Activated CD8-positive, alpha-beta T cell treated with anti-CD3 and anti-CD28 coated beads, Interleukin-2, amount 10 ng/mL, durations not matched to agents 7 days and 5 days (primary cell): ENCODE measurements around the gene MATN4. TPM values are rescaled to one million over a fixed set of nuclear protein-coding genes. Genes with fewer than 3 reads are reported as not detected.

Experiments
- ATAC-seq: fragments of 150-1000 bp; cut with Tn5 transposase; one replicate; pipeline ENCODE4 v1.10.0; 2021; ENCODE audit warnings: moderate library complexity
- CTCF ChIA-PET: fragments of 350-600 bp; sonication (Branson Sonifier 250); formaldehyde crosslinking; loops from one replicate; lab custom pipeline; 2021; ENCODE audit warnings: antibody characterized with exemption; lab: Charles Lee
- POLR2A ChIA-PET: fragments of 350-600 bp; sonication (Branson Sonifier 250); formaldehyde crosslinking; loops from one replicate; lab custom pipeline; 2021; ENCODE audit warnings: antibody characterized with exemption; lab: Charles Lee
- DNase-seq: peaks from one replicate; pipeline ENCODE4 v3.0.0-alpha.2; 2020
- H3K27ac Mint-ChIP-seq: one replicate; pipeline ENCODE4 v1.8.0; 2021; ENCODE audit warnings: mild to moderate bottlenecking, mixed read lengths
- H3K27me3 Mint-ChIP-seq: one replicate; pipeline ENCODE4 v1.8.0; 2021; ENCODE audit warnings: low read depth, mixed read lengths
- H3K36me3 Mint-ChIP-seq: one replicate; pipeline ENCODE4 v1.8.0; 2021; ENCODE audit warnings: low read depth, mixed read lengths
- H3K4me1 Mint-ChIP-seq: one replicate; pipeline ENCODE4 v1.8.0; 2021; ENCODE audit warnings: low read depth, mixed read lengths
- H3K4me3 Mint-ChIP-seq: one replicate; pipeline ENCODE4 v1.8.0; 2021; ENCODE audit warnings: mild to moderate bottlenecking, mixed read lengths
- H3K9me3 Mint-ChIP-seq: one replicate; pipeline ENCODE4 v1.8.0; 2022; ENCODE audit warnings: mixed read lengths; ENCODE audit not compliant: insufficient read depth
- total RNA-seq, 2 experiments: library from RNA; stranded (reverse); gene quantifications; one replicate each; pipeline ENCODE4 v1.2.3, GENCODE V29; 2021

Gene MATN4
- total RNA-seq, 2 experiments from 2014 or later = 0.39 TPM; not detected in 1

DNA sequence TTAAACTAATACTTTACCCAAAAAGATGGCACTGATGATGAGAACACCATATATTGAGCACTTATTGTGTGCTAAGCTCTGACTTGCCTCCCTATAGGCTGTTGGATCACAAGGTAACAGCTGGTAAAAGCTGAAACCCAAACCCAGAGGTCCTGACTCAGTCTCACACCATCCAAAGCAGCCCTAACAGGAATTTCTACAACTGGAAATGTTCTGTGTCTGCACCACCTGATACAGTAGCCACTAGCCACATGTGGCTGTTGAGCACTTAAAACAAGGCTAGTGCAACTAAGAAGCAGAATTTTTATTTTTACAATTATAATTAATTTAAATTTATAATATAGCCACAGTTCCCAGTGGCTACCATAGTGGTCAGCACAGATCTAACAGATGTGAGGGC lies 15.6 kb upstream of the MATN4 start:
- no peak overlapping the region for H3K4me3 Mint-ChIP-seq
- H3K4me1 Mint-ChIP-seq = peaks cover 32% of the 10 kb centered on the region
- ATAC-seq (no peak), DNase-seq (no peak)
- CTCF ChIA-PET = interaction anchor here (0.6 to 9.8 kb wide), 13 partner anchors 10 to 447 kb away, joined by 3 to 88 read pairs (median 7); partner anchors contain the start of gene SYS1
- peaks cover 4% of the 10 kb centered on the region for H3K36me3 Mint-ChIP-seq
- no peaks in the 10 kb centered on the region for H3K9me3 Mint-ChIP-seq
- H3K27me3 Mint-ChIP-seq = no peaks in the 10 kb centered on the region
- POLR2A ChIA-PET = interaction anchor here (0.9 kb wide), 1 partner anchor 427 kb away, joined by 3 read pairs; no protein-coding TSS in a partner anchor
- H3K27ac Mint-ChIP-seq = no peak overlapping the region

DNA sequence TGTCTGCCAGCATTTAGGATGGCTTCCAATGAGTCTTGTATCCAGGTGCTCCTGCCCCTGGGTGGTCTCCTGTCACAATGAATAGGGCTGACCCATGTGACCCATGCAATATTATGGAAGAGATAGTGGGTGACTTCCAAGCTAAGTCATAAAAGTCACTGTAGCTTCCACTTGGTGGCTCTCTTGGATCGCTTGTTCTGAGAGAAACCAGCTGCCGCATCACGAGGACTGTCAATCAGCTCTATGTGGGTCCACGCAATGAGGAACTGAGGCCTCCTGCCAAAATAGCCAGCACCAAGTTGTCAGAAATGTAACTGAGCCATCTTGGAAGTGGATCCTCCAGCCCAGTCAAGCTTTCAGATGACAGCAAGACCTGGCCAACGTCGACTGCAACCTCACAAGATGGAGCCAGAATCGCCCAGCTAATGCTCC lies 14.9 kb upstream of the MATN4 start:
- ChIA-PET POLR2A (interaction anchor here (0.6 to 0.9 kb wide), 3 partner anchors 12 to 428 kb away, joined by 3 read pairs; no protein-coding TSS in a partner anchor), CTCF (interaction anchor here (0.7 to 9.8 kb wide), 17 partner anchors 9 to 448 kb away, joined by 3 to 88 read pairs (median 7); partner anchors contain the start of gene SYS1)
- peaks cover 4% of the 10 kb centered on the region for H3K36me3 Mint-ChIP-seq
- H3K4me1 Mint-ChIP-seq = peaks cover 40% of the 10 kb centered on the region
- H3K4me3 Mint-ChIP-seq = no peak overlapping the region
- no peaks in the 10 kb centered on the region for H3K27me3 Mint-ChIP-seq
- no peaks in the 10 kb centered on the region for H3K9me3 Mint-ChIP-seq
- H3K27ac Mint-ChIP-seq = no peak overlapping the region
- DNase-seq = no peak
- ATAC-seq = no peak

GRCh38 chr20:45320948-45321595 lies 13.0 kb upstream of the MATN4 start:
- no peaks in the 10 kb centered on the region for H3K36me3 Mint-ChIP-seq
- DNase-seq (peak; percentile 49), ATAC-seq (peak; percentile 59)
- peaks cover 8% of the 10 kb centered on the region for H3K27me3 Mint-ChIP-seq
- H3K27ac Mint-ChIP-seq = peak overlapping the region; percentile 79
- H3K4me3 Mint-ChIP-seq = no peak overlapping the region
- POLR2A ChIA-PET = no interaction called here
- CTCF ChIA-PET = interaction anchor here (0.9 to 9.8 kb wide), 14 partner anchors 9 to 649 kb away, joined by 3 to 88 read pairs (median 14); partner anchors contain the start of gene SYS1
- no peaks in the 10 kb centered on the region for H3K9me3 Mint-ChIP-seq
- H3K4me1 Mint-ChIP-seq = peaks cover 50% of the 10 kb centered on the region

GRCh38 chr20:45318948-45319347 lies 10.8 kb upstream of the MATN4 start:
- Mint-ChIP-seq H3K36me3 (no peaks in the 10 kb centered on the region), H3K27ac (peak overlapping the region; percentile 91), H3K27me3 (peaks cover 16% of the 10 kb centered on the region), H3K9me3 (no peaks in the 10 kb centered on the region), H3K4me1 (peaks cover 50% of the 10 kb centered on the region), H3K4me3 (peak overlapping the region; percentile 50)
- ChIA-PET POLR2A (interaction anchor here (0.9 to 3.7 kb wide), 7 partner anchors 15 to 118 kb away, joined by 3 to 15 read pairs (median 3); partner anchors contain the start of genes PIGT and SYS1), CTCF (interaction anchor here (0.6 to 9.8 kb wide), 41 partner anchors 9 to 650 kb away, joined by 3 to 88 read pairs (median 4); partner anchors contain the start of genes MATN4, RBPJL, SDC4 and SEMG1)
- ATAC-seq (no peak), DNase-seq (no peak)

GRCh38 chr20:45318386-45318939 lies 10.4 kb upstream of the MATN4 start:
- ChIA-PET POLR2A (interaction anchor here (0.9 to 3.7 kb wide), 7 partner anchors 15 to 118 kb away, joined by 3 to 15 read pairs (median 3); partner anchors contain the start of genes PIGT and SYS1), CTCF (interaction anchor here (0.7 to 9.8 kb wide), 39 partner anchors 8 to 477 kb away, joined by 3 to 88 read pairs (median 4); partner anchors contain the start of genes MATN4, SDC4, SEMG1 and SYS1)
- ATAC-seq (no peak), DNase-seq (no peak)
- Mint-ChIP-seq H3K27me3 (peaks cover 18% of the 10 kb centered on the region), H3K9me3 (no peaks in the 10 kb centered on the region), H3K4me1 (peaks cover 50% of the 10 kb centered on the region), H3K4me3 (no peak overlapping the region), H3K27ac (peak overlapping the region; percentile 91), H3K36me3 (no peaks in the 10 kb centered on the region)

- POLR2A ChIA-PET = interaction anchor here (1.2 to 3.7 kb wide), 2 partner anchors 45 to 98 kb away, joined by 3 to 15 read pairs; partner anchors contain the start of genes PIGT and SYS1
- peaks cover 18% of the 10 kb centered on the region for H3K27me3 Mint-ChIP-seq
- H3K4me1 Mint-ChIP-seq = peaks cover 50% of the 10 kb centered on the region
- no peaks in the 10 kb centered on the region for H3K9me3 Mint-ChIP-seq
- no peak overlapping the region for H3K27ac Mint-ChIP-seq
- H3K4me3 Mint-ChIP-seq = no peak overlapping the region
- no peak for DNase-seq
- CTCF ChIA-PET = interaction anchor here (0.7 to 9.8 kb wide), 21 partner anchors 9 to 453 kb away, joined by 3 to 88 read pairs (median 10); partner anchors contain the start of genes MATN4, SDC4 and SYS1
- no peaks in the 10 kb centered on the region for H3K36me3 Mint-ChIP-seq
- no peak for ATAC-seq
Observed at GRCh38 chr20:45317826-45318225, 9.7 kb upstream of the MATN4 start.

- ChIA-PET POLR2A (interaction anchor here (0.6 to 3.7 kb wide), 2 partner anchors 46 to 47 kb away, joined by 4 to 15 read pairs; partner anchors contain the start of gene SYS1), CTCF (interaction anchor here (0.9 to 9.8 kb wide), 9 partner anchors 9 to 136 kb away, joined by 3 to 88 read pairs (median 5); partner anchors contain the start of gene SYS1)
- Mint-ChIP-seq H3K27ac (no peak overlapping the region), H3K27me3 (peaks cover 20% of the 10 kb centered on the region), H3K4me1 (peaks cover 46% of the 10 kb centered on the region), H3K4me3 (no peak overlapping the region), H3K9me3 (no peaks in the 10 kb centered on the region), H3K36me3 (no peaks in the 10 kb centered on the region)
- no peak for DNase-seq
- ATAC-seq = no peak
Observed at GRCh38 chr20:45316150-45317080, 8.3 kb upstream of the MATN4 start.

- no peak for ATAC-seq
- POLR2A ChIA-PET = interaction anchor here (0.6 kb wide), 1 partner anchor 47 kb away, joined by 4 read pairs; the partner anchor contains the start of gene SYS1
- no peak overlapping the region for H3K4me3 Mint-ChIP-seq
Observed at GRCh38 chr20:45315672-45316071, 7.6 kb upstream of the MATN4 start.

GRCh38 chr20:45313943-45314342 lies 5.8 kb upstream of the MATN4 start:
- Mint-ChIP-seq H3K27me3 (peaks cover 38% of the 10 kb centered on the region), H3K4me1 (peaks cover 27% of the 10 kb centered on the region), H3K9me3 (no peaks in the 10 kb centered on the region), H3K4me3 (no peak overlapping the region), H3K27ac (no peak overlapping the region), H3K36me3 (no peaks in the 10 kb centered on the region)
- no peak for DNase-seq
- POLR2A ChIA-PET = interaction anchor here (1.1 kb wide), 1 partner anchor 22 kb away, joined by 3 read pairs; no protein-coding TSS in a partner anchor
- no peak for ATAC-seq
- CTCF ChIA-PET = interaction anchor here (1.0 to 3.0 kb wide), 3 partner anchors 9 to 20 kb away, joined by 3 to 28 read pairs (median 25); no protein-coding TSS in a partner anchor

More at GRCh38 chr20:45315672-45316071, 7.6 kb upstream of the MATN4 start:
- CTCF ChIA-PET = interaction anchor here (0.6 to 9.8 kb wide), 5 partner anchors 8 to 121 kb away, joined by 3 to 88 read pairs (median 5); no protein-coding TSS in a partner anchor
- H3K9me3 Mint-ChIP-seq = no peaks in the 10 kb centered on the region
- DNase-seq = no peak
- no peak overlapping the region for H3K27ac Mint-ChIP-seq
- peaks cover 42% of the 10 kb centered on the region for H3K4me1 Mint-ChIP-seq
- no peaks in the 10 kb centered on the region for H3K36me3 Mint-ChIP-seq
- peaks cover 25% of the 10 kb centered on the region for H3K27me3 Mint-ChIP-seq

DNA sequence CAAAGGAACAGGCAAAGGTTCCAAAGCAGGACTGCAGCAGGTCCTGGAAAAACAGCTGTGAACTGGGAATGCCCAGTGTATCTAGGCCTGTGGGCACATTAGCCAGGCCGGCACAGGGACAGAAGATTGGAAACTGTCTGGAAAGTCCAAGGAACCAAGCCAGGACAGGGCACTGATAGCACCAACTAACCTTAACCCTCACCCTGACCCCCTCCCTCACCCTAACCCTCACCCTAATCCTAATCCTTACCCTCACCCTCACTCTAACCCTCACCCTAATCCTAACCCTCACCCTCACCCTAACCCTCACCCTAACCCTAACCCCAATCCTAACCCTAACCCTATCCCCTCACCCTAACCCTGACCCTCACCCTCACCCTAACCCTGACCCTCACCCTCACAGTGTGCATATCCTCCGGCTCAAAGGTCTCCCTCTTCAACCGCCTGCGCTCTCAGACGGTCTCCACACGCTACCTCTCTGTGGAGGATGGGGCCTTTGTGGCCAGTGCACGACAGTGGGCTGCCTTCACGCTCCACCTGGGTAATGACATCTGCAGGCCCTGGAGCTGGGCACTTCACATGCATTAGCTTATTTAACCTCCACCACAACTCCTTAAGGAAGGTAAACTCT lies 5.1 kb upstream of the MATN4 start:
- DNase-seq = no peak
- Mint-ChIP-seq H3K27me3 (peaks cover 39% of the 10 kb centered on the region), H3K36me3 (no peaks in the 10 kb centered on the region), H3K27ac (no peak overlapping the region), H3K4me3 (no peak overlapping the region), H3K9me3 (no peaks in the 10 kb centered on the region), H3K4me1 (peaks cover 19% of the 10 kb centered on the region)
- ChIA-PET POLR2A (interaction anchor here (1.1 kb wide), 1 partner anchor 22 kb away, joined by 3 read pairs; no protein-coding TSS in a partner anchor), CTCF (interaction anchor here (0.8 to 3.0 kb wide), 8 partner anchors 10 to 271 kb away, joined by 3 to 28 read pairs (median 8); no protein-coding TSS in a partner anchor)
- ATAC-seq = no peak
